ENCODE data around the gene C5orf24.
A peak's percentile ranks its signal among the peaks of the same experiment; 100 is the strongest.
"Not testable (repeated sequence)": the region's sequence is repeated elsewhere in the genome, so short reads cannot be mapped to it uniquely, and the experiment has no call there.

The C5orf24 gene

DNA sequence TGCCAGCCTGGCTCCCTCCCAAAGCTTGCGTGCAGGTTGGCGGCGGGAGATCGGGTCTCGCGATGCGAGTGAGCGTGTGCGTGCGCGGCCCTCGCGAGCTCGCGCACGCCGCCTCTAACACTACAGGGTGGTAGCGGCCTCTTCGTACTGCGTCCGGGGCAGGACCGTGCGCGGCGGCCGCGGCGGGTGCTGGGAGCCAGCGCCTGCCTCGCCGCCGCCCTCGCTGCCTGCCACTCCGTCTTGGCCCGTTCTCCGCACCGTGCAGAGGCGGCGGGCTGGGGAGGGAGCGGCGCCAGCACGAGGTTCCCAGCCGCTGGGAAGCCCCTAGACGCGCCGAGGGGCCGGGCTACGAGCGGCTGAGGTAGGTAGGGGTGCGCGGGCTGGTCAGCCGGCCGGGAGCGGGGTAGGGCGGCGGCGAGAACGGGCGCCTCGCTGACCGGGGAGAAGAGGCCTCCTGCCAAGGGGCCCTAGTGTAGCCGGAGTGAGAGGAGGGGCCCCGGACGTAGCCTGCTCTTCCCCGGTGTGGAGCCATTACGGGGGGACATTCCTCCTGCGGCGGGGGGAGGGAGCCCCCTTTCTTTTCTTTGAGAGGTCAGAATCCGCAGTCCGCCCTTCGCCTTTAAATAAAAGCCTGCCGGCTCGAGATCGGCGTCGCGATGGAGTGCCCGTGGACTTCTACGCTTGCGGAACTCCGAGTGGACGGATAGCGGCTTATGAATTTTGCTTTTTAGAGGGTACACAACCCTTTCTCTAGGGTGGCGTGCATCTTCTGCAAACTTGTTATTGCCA is at the start of gene C5orf24:
Gene C5orf24 (plus strand): TSS at position 117 of the 789 bp plus-strand sequence. CDS start 8,933 bp downstream, outside the sequence.
- peak; percentile 84 for DNase-seq

- no peak for DNase-seq
Observed at GRCh38 chr5:134798468-134798867, 47.3 kb upstream of the C5orf24 start.

DNA sequence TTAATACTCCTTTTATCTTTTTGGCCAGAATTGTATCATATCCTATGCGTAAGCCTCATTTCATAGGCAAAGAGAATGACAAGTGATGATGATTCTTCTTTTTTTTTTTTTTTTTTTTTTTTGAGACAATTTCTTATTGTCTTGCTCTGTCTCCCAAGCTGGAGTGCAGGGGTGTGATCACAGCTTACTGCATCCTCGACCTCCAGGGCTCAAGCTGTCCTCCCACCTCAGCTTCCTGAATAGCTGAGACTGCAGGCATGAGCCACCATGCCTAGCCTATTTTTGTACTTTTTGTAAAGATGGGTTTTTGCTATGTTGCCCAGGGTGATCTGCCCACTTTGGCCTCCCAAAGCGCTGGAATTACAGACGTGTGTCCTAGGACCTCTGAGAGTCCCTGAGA is 41.9 kb upstream of the C5orf24 start:
- no peak for DNase-seq

DNA sequence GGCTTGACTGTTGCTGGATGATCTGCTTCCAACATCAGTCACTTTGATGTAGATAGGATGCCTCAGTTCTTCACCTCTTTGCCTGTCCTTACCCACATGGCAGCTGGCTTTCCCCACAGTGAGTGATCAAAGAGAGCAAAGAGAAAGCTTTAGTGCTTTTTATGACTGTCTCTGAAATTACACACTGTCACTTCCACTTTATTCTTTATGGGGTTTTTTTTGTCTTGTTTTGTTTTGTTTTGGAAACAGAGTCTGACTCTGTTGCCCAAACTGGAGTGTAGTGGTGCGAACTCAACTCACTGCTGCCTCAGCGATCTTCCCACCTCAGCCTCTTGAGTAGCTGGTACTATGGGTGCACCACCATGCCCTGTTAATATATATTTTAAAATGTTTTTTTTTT is 32.4 kb upstream of the C5orf24 start:
- DNase-seq: no peak

DNA sequence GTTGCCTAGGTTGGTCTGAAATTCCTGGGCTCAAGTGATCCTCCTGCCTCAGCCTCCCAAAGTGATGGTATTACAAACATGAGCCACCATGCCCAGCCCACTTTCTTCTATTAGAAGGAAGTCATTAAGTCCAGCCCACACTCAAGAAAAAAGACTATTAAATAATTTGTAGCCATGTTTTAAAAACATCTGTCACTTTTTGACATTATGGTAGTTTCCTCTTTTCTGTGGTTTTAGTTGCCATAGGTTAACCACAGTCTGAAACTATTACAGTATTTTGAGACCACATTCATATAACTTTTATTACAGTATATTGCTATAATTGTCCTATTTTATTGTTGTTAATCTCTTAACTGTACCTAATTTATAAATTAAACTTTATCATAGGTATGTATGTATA is 31.9 kb upstream of the C5orf24 start:
- no peak for DNase-seq

- DNase-seq: no peak
Observed at GRCh38 chr5:134817006-134817405, 28.8 kb upstream of the C5orf24 start.

DNA sequence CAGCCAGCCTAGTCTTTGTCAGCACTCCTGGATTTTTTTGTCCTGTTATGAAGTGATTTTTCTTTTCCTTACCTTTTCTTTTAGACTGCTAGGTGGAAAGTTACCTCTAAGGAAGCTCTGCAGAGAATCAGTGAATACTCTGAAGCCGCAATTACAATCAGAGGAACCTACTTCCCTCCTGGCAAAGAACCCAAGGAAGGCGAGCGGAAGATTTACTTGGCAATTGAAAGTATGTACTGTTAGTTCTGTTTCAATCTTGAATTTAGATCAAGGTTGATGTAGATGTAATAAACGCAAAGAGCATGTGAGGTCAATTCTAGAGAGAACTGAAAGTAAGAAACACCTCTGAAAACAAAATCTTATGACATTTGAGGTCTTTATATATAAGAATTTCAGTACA is 27.0 kb upstream of the C5orf24 start:
- DNase-seq: no peak

DNA sequence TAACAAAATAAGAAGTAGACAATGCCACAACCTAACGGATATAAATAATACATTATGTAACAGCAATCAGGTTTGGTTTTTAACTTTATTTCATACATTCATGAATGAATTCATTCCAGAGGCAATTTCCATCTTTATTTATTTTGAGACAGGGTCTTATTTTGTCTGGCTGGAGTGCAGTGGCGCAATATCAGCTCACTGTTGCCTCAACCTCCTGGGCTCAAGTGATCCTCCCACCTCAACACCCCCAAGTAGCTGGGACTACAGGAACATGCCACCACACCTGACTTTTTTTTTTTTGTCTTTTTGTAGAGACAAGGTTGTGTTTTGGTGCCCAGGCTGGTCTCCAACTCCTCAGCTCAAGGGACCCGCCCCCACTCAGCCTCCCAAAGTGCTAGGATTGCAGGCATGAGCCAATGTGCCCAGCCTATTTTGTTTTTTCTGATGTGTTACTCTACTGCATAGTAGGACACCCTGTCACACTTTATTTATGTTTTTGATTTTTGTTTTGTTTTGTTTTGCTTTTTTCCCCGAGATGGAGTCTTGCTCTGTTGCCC is 26.3 kb upstream of the C5orf24 start:
- no peak for DNase-seq

- no peak for DNase-seq
Observed at GRCh38 chr5:134821841-134822240, 23.9 kb upstream of the C5orf24 start.

DNA sequence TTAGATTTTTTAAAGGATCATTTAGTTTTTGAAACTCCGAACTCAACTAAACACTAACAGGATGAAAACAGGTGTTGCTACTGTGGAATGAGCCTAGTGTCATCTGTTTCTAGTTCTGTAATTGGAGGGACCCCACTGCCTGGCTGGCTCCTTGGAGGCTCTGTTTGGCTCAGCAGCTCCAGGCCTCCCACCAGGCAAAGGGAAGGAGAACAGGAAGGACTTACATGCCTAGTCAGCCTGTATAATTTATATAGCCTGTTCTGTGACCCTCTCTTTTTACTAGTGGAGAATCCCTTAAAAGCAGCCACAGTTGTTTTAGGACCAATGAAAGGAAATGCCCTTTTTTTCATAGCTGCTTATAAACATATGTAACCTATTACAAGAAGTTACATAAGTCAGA is 21.1 kb upstream of the C5orf24 start:
- no peak for DNase-seq

DNA sequence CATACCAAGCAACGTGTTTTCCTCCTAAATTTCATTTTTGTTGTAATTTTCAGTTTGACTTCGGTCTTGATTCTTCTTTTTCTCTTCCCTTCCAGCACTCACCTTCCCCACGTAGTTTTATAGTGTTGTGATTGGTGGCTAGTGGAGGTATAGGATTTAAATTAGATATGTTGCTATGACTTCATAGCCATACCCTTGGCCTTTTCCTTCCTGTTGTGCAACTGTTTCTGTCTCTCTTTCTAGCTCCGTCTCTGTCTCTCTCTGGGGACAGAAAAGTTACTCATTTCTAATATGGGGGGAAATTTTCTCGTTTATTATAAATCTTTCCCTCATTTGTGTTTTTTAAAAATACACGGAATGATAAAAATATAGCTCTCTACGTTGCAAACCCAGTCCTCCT is 20.6 kb upstream of the C5orf24 start:
- DNase-seq: no peak

DNA sequence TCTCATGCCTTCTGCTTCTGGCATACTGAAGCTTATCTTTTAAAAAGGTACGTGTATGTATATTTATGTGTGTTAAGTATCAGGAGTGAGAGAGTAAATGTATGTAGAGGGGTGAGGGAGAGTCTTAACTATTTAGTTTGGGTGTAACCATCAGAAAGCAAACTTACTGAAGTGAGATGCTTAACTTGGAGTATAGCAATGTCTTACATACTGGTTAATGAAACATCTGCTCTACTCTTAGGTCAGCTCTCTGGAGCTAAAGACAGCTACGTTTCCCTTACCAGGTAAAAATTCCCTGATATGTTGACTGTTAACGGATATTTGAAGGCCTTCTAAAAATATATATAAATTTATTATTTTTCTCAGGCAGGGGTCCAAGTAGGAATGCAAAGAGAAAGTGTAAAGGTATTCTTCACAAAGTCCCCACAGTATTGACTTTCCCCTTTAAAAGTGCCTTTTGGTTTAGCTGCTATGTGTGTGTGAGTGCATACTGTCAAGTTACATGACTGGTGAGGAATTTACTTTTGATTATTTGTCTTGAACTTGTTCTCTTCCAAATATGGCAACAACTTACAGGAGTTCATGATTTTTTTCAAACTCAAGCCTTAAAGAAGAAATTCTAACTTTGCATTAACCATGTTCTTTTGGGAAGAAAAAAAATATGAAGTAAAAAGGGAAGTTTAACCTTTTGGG is 12.3 kb upstream of the C5orf24 start:
- no peak for DNase-seq

- no peak for DNase-seq
Observed at GRCh38 chr5:134835623-134836022, 10.1 kb upstream of the C5orf24 start.

- DNase-seq: no peak
Observed at GRCh38 chr5:134837530-134838181, 8.1 kb upstream of the C5orf24 start.

- not testable (repeated sequence) for DNase-seq
Observed at GRCh38 chr5:134838361-134838760, 7.4 kb upstream of the C5orf24 start.

GRCh38 chr5:134840811-134841210 is 5.0 kb upstream of the C5orf24 start:
- DNase-seq: no peak

DNA sequence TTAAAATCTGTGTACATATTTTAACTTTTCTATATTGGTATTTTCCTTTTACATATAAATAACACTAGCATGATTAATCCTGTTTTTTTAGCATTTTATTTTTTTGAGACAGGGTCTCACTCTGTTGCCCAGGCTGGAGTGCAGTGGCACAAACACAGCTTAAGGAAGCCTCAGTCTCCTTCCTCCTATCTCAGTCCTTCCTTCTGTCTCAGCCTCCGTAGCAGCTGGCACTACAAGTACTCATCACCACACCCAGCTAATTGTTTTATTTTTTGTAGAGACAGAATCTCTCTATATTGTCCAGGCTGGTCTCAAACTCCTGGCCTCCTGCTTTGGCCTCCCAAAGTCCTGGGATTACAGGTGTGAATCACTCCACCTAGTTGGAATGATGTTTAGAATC is 1.5 kb upstream of the C5orf24 start:
- DNase-seq: no peak

DNA sequence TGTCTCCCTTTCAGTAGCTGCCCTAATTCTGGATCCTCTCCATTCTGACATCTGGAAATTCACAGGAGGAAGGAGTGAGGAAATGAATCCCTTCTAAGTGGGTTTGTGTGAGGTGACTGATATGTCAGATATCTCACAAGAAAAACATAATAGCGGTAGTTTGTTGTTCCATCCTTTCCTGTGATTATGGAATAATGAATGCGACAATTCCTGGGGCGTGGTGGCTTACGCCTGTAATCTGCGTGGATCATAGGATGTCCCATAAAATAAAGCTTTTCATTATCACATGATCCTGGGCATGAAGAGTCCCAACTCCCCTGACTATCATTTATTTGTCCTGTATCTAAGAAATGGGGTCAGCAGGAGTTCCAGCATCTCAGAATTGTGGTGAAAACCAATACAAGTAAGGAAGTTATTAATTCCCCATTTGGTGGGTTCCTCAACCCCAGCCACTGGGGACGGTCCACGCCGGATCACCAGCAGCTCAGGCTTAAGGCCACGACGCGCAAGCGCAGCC is 375 bp upstream of the C5orf24 start:
- DNase-seq: no peak

- no peak for DNase-seq
Observed at GRCh38 chr5:134846641-134846960, 833 bp downstream of the C5orf24 start.

GRCh38 chr5:134849434-134849933 is 3.7 kb downstream of the C5orf24 start:
- DNase-seq: not testable (repeated sequence)

DNA sequence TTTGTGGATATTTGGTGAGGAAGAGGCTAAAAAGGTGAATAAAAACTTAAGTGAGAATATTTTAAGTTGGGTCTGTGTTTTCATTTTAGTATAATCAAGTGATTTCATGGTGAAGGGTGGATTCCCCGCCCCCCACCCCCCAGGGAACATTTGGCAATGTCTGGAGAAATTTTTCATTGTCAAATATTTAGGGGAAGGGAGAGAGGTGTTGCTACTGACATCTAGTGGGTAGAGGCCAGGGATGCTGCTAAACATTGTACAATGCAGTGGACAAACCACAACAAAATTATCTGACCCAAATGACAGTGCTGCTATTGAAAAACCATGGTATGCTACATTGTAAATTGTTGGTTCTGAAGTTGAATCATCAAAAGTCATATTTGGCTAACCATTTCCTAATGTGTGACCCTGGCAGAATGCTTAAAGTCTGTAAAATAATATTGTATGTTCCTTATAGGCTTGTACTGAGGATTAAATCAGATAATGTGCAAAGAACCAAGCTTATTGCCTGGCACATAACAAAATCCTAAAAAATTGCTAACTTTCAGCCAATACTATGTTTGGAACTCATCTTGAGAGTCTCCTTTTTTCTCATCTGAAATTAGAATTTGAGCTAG is 5.6 kb downstream of the C5orf24 start:
- DNase-seq: no peak

DNA sequence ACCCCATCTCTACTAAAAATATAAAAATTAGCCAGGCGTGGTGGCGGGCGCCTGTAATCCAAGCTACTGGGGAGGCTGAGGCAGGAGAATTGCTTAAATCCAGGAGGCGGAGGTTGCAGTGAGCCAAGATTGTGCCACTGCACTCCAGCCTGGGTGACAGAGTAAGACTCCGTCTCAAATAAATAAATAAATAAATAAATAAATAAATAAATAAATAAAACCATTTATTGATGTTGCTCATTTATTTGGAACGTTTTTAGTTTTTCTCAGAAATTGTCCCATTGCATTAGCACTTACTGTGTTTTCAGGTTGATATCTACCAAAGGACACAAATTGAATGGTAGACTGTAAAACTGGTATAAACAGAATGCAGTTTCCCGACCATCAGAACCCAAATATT is 10.7 kb downstream of the C5orf24 start:
- DNase-seq: not testable (repeated sequence)

DNA sequence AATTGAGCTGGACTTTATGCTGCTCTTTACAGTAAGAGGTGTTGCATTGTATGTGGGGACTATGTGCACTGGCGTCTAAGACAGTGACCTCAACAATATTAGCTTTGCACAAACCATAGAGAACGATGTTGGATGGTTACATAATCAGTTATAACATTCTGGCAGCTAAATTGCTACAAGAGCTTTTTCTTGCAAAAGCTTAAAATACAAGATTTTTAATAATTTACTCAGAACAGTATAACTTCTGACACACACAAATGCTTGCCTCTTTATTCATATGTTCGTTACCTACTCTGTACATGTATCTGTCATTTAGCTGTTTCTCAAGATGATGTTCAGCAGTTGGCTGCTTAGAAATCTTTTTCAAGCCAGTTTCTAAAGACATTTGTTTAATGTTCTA is 11.6 kb downstream of the C5orf24 start:
- no peak for DNase-seq

Data from NCI-H1092 (cell line).